COLO668 (cell line): ENCODE results near the gene TIMM8B.
"Not testable (repeated sequence)": the region's sequence is repeated elsewhere in the genome, so short reads cannot be mapped to it uniquely, and the experiment has no call there.

Experiments used
- DNase-seq: peaks from one replicate; lab custom pipeline; 2025; ENCODE audit not compliant: unreplicated experiment; lab: John Stamatoyannopoulos, UW

The TIMM8B gene, protein sequence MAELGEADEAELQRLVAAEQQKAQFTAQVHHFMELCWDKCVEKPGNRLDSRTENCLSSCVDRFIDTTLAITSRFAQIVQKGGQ

DNA sequence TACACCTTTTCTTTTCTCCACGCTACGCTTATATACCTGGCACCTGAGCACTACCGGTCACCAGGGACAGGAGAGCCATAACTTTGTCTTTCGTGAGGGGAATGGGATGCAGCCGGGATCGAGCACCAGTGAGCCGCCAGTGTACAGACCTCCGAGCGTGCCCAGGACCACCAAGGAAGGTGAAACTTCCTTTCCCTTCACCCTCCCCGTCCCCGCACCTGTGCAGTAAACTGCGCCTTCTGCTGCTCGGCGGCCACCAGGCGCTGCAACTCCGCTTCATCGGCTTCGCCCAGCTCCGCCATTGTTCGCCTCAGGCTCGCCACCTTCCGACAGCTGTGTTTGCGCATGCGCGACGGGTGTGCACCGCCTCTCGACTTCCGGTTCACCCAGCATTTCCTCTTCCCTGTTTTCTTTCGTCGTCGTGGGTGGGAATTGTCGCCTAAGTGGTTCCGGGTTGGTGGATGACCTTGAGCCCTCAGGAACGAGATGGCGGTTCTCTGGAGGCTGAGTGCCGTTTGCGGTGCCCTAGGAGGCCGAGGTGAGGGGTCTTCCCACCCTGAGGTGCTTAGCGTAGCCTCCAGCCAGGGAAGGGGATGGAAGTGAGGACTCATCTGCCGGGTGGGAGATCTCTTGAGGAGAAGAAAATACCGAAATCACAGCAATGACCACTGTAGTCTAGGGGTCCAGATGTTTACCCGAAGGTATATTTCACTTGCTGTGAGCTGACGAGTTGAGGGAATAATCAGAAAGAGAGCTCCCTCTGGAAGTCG lies at the start of gene TIMM8B, which contains the start of gene SDHD:
TIMM8B (minus strand) TSS at position 335 of the 770 bp plus-strand sequence; CDS start at position 302, 33 bp downstream.
SDHD (plus strand) TSS at position 452 of the 770 bp plus-strand sequence; CDS start at position 487, 35 bp downstream.
- peak; percentile 96 for DNase-seq

DNA sequence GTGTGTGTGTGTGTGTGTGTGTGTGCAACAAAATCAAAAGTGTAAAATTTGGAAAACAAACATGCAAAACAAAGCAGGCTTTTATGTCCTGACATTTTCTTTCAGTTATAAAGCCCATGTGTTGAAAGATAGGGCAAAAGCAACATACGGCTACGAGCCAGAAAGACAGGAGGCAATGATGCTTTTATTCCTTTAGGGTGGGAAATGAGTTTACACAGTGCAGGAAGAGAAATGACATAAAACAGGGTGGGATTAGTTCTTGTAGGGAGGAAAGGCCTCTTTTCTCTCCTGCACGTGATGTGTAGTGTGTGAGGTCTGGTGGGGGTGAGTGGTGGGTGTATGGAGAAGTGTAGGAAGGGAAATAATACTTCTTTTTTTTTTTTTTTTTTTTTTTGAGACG lies 47.9 kb upstream of the TIMM8B start:
- DNase-seq, result no peak

DNA sequence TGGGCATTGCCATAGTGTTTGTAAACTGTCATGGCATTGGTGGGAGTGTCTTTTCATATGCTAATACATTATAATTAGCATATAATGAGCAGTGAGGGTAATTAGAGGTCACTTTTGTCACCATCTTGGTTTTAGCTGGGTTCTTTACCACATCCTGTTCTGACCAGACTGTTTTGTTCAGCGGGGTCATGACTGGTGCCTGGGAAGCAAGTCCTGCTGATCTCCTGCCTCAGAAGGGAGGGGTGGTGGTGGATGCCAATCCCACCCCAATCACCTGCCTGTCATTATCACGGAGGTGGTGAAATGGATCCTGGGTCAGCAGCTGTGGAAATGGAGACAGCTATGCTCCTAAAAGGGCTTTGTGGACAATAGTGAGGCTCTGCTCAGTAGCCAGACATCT lies 46.2 kb upstream of the TIMM8B start:
- no peak for DNase-seq

DNA sequence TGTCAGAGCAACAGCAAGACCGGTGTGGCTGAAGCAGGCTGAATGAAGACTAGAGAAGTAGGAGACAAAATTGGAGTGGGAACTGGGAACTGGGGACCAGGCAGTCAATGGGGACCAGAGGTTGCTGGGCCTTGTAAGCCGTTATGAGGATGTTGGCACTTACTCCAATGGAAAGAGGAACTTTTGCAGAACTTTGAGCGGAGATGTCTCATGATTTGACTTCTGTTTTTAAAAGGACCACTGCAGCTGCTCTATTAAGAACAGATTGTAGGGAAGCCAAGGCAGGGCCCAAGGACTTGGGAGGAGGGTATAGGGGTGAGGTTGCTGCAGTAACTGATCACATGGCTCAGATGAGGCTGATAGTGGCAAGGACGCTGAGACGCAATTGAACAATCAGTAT lies 43.1 kb upstream of the TIMM8B start:
- DNase-seq, result no peak

DNA sequence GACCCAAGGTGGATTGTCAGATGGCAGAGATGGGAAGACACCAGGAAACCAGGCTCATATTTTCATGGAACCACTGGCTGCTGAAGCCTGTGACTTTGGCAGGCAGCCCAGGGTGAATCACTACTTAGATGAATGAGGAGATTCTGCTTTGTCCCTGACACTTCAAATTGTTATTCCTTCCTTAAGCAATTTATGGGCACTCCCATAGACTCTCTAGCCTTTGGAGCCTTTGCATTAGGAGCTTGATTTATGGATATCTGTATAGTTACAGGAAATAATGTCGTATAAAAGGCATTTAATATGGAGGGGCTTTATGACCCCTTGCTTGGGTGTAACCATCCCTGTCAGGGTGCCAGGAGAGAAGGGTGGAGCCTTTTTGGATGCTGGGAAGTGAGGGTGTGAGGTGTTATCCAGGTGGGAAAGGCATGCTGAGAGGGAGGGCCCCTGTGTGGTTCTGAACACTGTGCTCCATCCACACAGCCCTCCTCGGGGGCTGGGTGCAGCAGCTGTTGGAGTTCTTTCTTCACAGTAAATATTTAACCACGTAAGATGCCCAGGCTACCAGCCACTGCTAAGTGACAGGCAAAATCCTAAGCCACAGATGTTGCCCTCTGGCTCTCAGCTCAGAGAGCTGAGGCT lies 42.0 kb upstream of the TIMM8B start:
- peak; percentile 72 for DNase-seq

DNA sequence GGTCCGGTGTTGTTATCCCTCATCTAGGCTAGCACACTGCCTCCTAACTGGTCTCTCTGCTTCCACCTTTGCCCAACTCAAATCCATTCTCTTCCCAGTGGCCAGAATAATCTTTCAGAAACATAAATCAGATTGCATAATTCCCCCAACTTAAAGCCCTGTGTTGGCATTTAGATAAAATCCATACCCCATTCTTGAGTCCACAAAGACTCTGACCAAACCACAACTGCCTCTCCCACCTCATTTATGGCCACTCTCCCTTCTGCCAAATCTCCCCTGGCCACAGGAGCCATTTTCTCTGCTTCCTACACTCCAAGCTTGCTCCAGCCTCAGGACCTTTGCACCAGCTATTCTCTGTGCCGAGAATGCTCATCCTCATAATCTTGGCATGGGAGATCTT lies 40.5 kb upstream of the TIMM8B start:
- DNase-seq, result no peak

DNA sequence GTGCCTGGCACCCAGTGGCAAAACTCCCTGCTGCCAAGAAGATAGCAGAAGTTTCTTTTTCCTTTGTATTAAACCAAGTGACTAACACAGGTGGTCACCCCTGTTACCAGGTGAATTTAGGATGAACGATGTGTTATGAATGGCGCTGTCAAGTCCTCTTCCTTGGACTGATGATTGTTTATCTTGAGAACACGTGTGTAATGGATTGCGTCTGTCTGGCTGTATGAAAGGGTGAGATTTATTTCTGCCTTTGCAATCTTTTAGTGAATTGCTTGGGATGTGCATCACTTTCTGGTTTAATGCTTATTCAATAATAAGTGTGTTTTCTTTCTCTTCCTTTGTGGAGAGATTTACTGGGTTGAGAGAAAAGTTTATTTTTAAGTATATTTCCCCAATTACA lies 36.6 kb upstream of the TIMM8B start:
- DNase-seq, result no peak

DNA sequence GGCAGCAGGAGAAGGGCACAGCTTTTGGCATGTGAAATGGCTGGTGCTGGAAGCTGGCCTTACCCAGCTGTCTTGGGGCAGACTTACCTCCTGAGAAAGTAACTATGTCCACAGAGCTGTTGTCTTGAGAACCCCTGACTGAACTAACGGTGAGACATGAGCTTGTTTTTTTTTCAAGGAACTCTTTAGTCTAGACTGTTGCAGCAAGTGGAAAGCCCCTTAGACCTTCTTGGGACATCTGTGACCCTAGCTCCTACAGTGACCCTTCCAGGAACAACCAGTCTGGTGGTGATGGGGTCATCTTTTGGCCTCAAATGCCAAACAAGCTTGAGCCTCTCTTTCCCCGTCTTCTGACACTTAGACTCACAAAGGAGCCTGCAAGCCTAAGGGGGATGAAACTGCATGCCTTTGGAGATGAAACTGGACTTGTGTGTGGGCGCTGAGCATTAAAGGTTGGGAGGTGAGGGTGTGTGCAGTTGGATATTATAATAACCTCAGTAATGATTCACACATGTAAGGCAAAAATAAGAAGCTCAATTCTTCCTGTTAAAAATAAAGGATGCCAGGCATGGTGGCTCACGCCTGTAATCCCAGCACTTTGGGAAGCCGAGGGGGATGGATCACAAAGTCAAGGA lies 35.5 kb upstream of the TIMM8B start:
- no peak for DNase-seq

DNA sequence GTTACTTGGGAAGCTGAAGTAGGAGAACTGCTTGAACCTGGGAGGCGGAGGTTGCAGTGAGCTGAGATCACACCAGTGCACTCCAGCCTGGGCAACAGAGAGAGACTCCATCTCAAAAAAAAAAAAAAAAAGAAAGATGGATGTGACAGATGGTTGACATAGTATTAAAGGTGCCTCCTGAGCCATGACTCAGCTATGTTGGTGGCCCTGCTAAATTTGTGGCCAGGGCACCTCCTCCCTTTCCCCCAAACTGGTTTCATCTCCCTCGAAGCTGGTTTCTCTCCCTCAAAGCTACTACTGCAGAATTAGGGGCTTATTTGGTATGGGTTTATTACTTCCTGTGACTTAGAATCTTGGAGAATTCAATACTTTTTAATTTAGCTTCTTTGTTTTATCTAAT lies 31.6 kb upstream of the TIMM8B start:
- no peak for DNase-seq

DNA sequence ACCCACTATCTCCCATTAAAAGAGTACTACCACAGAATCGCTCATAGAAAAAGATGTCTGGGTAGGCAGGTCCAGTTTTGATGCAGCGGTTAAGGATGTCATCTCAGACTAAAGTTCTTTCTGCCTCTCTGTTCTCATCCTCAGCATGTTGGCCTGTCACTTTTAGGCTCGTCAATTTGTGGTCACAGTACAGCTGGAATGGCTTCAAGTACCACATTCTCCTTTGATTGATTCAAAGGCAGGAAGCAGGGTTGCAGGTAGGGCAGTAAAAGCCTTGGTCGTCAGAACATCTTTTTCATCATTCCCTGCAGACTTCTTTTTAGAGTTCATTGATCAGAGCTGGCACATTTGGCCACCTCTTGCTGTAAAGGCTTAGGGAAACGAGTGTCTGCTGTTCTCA lies 28.8 kb upstream of the TIMM8B start:
- no peak for DNase-seq

DNA sequence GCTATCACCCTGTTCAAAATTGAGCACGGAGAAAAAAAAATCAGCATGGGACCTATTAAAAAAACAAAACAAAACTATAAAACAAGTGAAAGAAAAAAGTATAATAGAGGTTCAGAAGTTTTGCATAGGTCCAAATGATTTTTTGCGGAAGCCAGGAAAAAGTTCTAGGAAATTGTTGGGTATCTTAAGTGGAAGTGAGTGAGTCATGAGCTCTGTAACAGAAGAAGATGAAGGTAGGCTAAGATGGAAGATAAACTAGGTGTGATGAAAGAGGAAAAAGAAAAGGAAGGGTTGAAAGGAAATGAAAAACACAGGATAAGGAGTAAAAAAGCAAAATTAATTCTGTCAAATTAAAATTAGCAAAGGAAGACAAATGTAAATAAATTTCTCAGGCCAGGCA lies 27.9 kb upstream of the TIMM8B start:
- DNase-seq, result no peak

DNA sequence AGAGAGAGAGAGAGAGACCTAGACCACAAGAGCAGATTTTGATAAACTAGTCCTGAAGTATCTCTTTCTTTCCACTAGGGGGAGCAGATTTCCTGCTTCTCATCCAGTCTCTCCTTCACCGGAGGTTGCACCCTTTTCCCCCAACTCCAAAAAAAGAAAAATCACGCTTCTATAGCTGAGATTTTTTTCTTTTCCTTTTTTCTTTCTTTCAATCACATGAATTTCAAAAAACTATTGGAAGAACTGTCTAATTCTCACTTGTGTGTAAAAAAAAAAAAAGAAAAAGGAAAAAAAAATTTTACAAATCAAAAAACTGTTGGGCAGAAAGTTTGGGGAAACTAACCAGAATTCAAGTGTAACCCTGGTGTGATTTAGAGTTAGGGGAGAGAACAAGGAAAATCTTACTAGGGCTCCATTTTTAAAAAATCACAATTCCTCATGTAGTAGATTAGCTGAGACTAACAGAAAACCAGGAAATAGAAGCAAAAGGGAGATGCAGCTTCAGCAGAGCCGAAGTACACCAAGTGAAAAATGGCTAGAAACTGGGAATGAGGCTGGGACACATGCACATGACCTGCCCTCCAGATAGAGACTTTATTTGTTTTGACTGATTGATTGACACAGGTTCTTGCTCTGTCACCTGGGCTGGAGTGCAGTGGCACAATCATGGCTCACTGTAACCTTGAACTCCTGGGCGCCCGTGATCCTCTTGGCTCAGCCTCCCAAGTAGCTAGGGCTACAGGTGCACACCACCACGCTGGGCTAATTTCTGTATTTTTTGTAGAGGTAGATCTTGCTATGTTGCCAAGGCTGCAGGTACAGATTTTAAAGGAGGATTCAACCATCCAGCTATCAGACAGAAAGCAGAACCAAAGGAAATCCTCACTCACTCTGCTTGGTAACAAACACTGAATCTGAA lies 27.2 kb upstream of the TIMM8B start:
- no peak for DNase-seq

DNA sequence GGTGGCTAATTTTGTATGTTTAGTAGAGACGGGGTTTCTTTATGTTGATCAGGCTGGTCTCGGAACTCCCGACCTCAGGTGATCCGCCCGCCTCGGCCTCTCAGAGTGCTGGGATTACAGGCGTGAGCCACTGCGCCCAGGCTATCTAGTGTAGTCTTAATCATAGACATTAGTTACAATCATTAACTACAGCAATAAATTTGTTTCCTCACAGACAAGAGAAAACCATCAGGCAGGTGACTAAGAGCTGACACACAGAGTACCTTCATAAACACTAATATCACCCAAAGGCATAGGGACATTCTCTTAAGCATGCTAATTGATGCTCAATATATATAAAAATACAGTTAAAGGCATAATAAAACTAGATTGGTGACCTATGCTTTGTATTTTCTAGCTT lies 19.5 kb upstream of the TIMM8B start:
- no peak for DNase-seq

DNA sequence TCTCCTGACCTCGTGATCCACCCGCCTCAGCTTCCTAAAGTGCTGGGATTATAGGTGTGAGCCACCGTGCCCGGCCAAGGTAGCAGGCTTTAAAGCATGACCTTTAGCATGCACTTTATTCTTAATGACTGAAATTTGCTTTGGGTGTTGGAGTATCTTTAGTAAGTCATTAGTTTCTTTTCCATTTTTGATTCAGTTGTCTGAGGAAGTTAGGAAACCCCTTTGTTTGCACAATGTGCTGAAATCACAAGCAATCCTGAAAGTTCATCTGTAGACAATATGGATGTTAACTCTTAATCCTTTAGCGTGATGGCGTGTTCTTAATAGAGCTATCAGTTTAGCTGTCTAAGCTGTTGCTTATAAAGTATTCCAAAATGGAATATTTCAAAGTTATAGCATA lies 16.9 kb upstream of the TIMM8B start:
- DNase-seq, result no peak

DNA sequence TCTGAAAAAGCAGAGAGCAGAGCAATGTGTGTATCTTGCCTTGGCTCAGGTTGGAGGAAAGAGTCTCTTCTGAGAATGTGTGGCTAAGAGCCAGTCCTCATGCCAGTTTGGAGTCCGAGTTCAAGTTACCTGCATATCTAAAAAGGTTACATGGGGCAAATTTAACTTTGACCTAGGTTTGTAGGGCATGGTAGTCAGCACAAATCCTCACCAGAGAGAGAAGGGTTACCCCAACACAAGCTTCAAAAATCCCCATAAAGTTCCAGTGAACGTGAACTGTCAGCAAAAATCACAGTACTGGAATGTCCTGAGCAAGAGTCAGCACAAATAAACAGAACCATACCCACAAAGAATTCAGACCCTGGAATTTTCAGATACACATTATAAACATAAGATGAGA lies 13.9 kb upstream of the TIMM8B start:
- DNase-seq, result no peak

DNA sequence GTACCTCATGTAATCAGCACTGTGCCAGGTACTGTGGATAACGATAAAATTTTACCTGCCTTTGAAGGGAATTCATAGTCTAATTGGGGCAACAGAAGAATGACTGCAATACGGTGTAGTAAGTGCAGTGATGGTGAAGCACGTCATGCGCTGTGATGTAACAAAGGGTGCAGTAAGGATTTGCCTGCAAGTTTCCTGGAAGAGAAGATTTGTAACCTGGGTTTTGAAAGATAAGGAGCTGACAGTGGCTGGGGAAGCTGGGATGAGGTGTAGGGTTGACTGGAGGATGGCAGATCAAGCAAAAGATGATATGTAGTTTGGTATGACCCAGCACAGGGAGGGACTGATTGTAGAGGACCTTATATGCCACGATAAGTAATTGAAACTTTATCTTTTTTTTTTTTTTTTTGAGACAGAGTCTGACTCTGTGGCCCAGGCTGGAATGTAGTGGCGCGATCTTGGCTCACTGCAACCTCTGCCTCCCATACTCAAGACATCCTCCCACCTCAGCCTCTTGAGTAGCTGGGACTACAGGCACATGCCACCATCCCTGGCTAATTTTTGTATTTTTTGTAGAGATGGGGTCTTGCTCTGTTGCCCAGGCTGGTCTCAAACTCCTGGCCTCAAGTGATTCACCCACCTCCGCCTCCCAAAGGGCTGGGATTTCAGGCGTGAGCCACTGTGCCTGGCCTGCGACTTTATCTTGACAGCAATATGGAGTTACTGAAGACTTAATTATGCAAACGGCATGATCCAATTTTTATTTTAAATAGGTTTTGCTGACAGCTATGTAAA lies 11.4 kb upstream of the TIMM8B start:
- no peak for DNase-seq

DNA sequence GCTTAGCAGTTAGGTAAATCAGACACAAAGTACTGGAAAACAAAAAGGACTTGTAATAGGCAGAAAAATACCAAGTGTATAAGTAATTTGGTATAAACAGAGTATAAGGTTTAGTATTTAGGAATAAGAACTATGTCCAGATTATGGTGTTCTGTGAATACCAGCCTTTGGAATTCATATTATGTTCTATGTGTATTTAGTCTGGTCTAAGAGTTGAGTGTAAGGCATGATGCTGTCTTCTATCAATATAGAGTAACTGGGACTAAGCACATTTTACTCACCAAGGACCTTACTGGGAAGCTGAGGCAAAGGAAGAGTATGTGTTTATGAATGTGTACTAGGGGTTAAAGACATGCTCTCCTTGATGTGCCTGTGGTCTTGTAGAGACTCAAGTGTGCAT lies 9.6 kb upstream of the TIMM8B start:
- no peak for DNase-seq

DNA sequence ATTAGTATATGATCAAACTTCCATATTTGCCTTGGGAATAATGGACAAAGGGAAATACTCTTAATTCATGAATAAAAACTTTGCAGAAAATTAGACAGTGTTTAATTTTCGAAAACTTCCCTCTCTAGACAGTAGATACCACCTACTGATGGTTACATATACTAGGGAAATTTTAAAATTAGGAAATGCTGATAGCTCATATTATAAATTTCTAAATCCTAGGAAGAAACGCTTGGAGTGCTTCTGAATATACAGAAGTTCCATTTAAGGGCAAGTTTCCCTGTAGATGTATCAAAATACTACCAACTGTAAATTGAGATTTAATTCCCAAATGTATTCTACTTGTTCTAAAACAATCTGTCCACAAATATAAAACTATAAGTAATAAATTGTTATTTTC lies 8.7 kb upstream of the TIMM8B start:
- DNase-seq, result not testable (repeated sequence)

DNA sequence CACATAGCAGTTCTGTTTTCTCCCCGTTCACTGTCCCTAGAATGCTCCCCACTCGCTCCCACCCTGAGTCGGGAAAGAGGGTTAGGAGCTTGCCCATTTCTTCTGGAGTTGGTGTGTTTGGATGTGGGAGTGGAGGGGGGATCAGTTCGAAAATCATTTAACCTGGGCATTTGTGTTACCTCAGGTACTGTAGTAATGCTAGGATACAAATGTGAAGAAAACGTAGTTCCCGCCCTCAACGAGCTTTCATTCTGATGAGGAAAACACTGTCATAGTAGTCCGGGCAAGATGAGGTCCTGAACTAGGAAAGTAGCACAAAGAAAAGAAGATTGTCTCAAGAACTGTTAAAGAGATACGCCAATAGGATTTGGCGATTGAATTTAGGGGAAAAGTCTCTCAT lies 656 bp upstream of the TIMM8B start:
- no peak for DNase-seq

DNA sequence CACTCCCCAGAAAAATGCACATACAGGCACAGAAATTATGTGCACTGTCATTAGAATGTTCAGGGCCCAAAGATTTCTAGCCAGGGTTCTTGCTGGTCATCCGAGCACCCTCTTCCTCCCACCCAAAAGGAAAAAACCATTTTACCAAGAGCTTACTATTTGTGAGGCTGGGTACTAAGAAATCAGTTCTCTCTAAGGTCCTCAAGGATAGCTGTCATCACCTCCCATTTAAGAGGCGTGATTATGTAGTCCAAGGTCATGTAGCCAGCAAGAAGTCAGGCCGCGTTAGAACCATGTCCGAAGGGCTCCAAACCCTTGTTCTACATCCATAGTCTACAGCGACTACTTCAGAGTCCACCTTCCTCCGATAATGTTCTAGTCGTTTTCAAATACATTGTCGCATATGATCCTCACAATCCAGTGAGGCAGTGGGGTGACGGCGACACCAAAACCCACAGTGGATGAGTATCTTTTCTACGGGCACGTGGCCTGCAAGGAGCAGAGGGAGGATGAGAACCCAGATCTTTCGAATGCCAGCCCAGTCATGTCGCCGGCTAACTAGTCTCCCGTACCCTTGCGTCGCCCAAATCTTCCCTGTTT lies 634 bp downstream of the TIMM8B start:
- peak; percentile 35 for DNase-seq
